CD8-positive, alpha-beta memory T cell (primary cell): Measurements from ENCODE around the gene ARHGEF35. TPM values are rescaled to one million over a fixed set of nuclear protein-coding genes. Genes with fewer than 3 reads are reported as not detected.

Experiments
- polyA plus RNA-seq: library from polyadenylated mRNA; unstranded; fragments of 300-500 nt; fragmentation: Illumina TruSeq; gene quantifications from one replicate; pipeline ENCODE4 v1.2.3, GENCODE V29; 2021
- total RNA-seq, 2 experiments: library from RNA; stranded (reverse); gene quantifications; one replicate each; pipeline ENCODE4 v1.2.3, GENCODE V29; 2021

The ARHGEF35 gene
- total and polyA plus RNA-seq, 3 experiments from 2014 or later = 1.6 to 5.3 (median 4.0) TPM

Other genes starting within 250 kb of the ARHGEF35 start
- not detected for gene OR2F1, start 241.0 kb downstream of the ARHGEF35 start, total RNA-seq
- gene OR2F1, start 241.0 kb downstream of the ARHGEF35 start, polyA plus RNA-seq = not detected
- not detected for gene OR6B1, start 195.5 kb downstream of the ARHGEF35 start, total RNA-seq
- not detected for gene OR6B1, start 195.5 kb downstream of the ARHGEF35 start, polyA plus RNA-seq
- not detected for gene OR2A5, start 146.9 kb downstream of the ARHGEF35 start, total RNA-seq
- not detected for gene OR2A5, start 146.9 kb downstream of the ARHGEF35 start, polyA plus RNA-seq
- gene OR2A25, start 126.0 kb downstream of the ARHGEF35 start, total RNA-seq = not detected
- gene OR2A25, start 126.0 kb downstream of the ARHGEF35 start, polyA plus RNA-seq = not detected
- gene OR2A12, start 109.6 kb downstream of the ARHGEF35 start, total RNA-seq = not detected
- gene OR2A12, start 109.6 kb downstream of the ARHGEF35 start, polyA plus RNA-seq = not detected
- gene OR2A2, start 86.2 kb downstream of the ARHGEF35 start, total RNA-seq = not detected
- not detected for gene OR2A2, start 86.2 kb downstream of the ARHGEF35 start, polyA plus RNA-seq
- gene OR2A14, start 72.7 kb downstream of the ARHGEF35 start, total RNA-seq = not detected
- gene OR2A14, start 72.7 kb downstream of the ARHGEF35 start, polyA plus RNA-seq = not detected
- 1 to 10 TPM; 1.4 to 1.8 TPM for gene CTAGE4, start 12.4 kb downstream of the ARHGEF35 start, total RNA-seq
- gene CTAGE4, start 12.4 kb downstream of the ARHGEF35 start, polyA plus RNA-seq = 0.15 TPM
- not detected for gene OR2A42, start 43.8 kb upstream of the ARHGEF35 start, total RNA-seq
- not detected for gene OR2A42, start 43.8 kb upstream of the ARHGEF35 start, polyA plus RNA-seq
- 1 to 10 TPM; 1.1 to 1.7 TPM for gene OR2A7, start 69.0 kb upstream of the ARHGEF35 start, total RNA-seq
- gene OR2A7, start 69.0 kb upstream of the ARHGEF35 start, polyA plus RNA-seq = 0.45 TPM
- gene CTAGE8, start 73.5 kb upstream of the ARHGEF35 start, total RNA-seq = under 1 TPM; 0.58 to 0.77 TPM
- 0.60 TPM for gene CTAGE8, start 73.5 kb upstream of the ARHGEF35 start, polyA plus RNA-seq
- gene OR2A1, start 116.6 kb upstream of the ARHGEF35 start, total RNA-seq = not detected
- not detected for gene OR2A1, start 116.6 kb upstream of the ARHGEF35 start, polyA plus RNA-seq
- 10 to 100 TPM; 10.3 to 11.4 TPM for gene ARHGEF5, start 159.6 kb upstream of the ARHGEF35 start, total RNA-seq
- 3.0 TPM for gene ARHGEF5, start 159.6 kb upstream of the ARHGEF35 start, polyA plus RNA-seq
- gene NOBOX, start 207.9 kb upstream of the ARHGEF35 start, total RNA-seq = not detected
- not detected for gene NOBOX, start 207.9 kb upstream of the ARHGEF35 start, polyA plus RNA-seq